Activated effector memory CD4-positive, alpha-beta T cell treated with Interleukin-2 at 50 U/mL for 16 hours (primary cell): Measurements from ENCODE around the gene CYP4F22.
A peak's percentile ranks its signal among the peaks of the same experiment; 100 is the strongest.

Experiments used
- DNase-seq: peaks from one replicate; pipeline ENCODE4 v3.0.0-alpha.2; 2020

Gene CYP4F22

DNA sequence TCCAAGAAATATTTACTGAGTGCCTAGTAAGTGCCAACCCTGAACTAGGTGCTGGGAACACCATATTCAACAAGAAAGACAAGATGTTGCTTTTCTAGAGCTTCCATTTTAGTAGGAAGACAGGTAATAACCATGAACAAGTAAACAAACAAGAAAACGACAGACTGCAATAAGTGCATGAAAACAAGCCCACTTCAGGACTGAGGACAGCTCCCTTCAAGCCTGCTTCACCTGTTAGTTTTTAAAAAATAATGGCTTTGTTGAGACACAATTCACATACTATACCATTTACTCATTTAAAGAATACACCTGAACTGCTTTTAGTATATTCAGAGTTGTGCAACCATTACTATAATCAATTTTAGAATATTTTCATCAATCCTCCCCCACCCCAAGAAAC is 30.4 kb downstream of the CYP4F22 start:
- no peak for DNase-seq

DNA sequence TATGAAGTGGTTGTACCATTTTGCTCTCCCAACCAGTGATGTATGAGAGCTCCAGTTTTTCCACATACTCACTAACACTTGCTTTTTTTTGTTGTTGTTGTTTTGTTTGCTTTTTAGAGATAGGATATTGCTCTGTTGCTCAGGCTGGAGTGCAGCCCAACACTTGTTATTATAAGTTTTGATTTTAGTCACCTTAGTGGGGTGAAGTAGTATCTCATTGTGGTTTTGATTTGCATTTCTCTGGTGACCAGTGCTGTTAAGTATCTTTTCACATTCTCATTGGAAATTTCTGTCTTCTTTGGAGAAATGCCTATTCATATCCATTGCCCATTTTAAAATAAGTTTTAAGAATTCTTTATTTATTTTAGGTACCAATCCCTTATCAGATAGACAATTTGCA is 31.3 kb downstream of the CYP4F22 start:
- no peak for DNase-seq

DNA sequence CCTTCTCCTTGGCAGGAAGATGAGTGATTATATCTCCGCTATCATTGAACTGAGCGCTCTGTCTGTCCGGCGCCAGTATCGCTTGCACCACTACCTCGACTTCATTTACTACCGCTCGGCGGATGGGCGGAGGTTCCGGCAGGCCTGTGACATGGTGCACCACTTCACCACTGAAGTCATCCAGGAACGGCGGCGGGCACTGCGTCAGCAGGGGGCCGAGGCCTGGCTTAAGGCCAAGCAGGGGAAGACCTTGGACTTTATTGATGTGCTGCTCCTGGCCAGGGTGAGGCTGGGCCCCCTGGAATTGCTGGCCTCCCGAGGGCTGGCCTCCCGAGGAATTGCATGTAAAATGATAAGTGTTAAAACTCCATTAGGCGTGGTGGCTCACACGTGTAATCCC is 32.1 kb downstream of the CYP4F22 start:
- DNase-seq: no peak

DNA sequence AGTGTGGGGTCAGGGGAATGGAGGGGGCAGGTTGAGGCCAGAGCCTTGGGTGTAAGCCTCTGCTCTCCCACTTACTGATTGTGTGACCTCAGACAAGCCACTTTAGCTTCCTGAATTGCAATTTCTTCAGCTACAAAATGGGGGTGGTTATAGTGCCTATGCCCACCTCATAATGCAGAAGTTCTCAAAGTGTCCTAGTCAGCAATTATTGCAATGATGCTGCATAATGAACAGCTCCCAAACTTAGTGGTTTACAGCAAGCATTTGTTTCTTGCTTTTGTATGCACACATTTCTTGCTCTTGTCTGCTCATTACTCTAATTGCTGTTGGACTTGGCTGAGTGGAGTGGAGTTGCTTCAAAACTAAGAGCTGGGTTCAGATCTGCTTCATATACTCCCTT is 36.0 kb downstream of the CYP4F22 start:
- no peak for DNase-seq

DNA sequence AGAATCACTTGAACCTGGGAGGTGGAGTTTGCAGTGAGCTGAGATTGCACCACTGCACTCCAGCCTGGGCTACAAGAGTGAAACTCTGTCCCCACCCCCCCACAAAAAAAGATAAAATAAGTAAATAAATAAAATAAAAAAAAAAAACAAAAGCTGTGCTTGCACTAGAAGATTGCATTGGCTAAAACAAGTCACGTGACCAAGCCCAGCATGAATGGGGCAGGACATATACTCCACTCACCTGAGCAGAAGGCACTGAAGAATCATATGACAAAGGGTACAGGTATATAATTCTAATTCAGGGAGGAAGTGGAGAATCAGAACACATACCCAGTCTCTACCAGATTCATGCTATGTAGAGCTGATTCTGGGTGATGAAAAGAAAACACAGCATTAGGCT is 36.6 kb downstream of the CYP4F22 start:
- no peak for DNase-seq

DNA sequence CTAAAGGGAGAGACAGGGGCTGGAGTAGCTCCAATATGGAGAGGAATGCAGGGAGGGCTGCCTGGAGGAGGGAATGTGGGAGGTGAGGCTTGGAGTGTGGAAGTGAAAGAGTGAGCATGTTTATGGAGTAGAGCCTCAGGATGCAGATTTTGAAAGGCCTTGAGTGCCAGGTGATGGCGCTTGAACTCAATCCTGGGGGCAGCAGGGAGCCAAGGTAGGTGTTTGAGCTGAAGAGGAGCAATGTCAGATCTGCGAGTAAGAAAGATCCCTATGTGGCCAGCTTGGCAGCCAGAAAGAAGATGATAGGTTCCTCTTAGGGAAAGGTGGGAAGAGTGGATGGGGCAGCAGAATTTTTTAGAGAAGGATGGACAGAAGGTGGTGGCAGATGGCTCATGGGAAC is 40.3 kb downstream of the CYP4F22 start:
- DNase-seq: no peak

DNA sequence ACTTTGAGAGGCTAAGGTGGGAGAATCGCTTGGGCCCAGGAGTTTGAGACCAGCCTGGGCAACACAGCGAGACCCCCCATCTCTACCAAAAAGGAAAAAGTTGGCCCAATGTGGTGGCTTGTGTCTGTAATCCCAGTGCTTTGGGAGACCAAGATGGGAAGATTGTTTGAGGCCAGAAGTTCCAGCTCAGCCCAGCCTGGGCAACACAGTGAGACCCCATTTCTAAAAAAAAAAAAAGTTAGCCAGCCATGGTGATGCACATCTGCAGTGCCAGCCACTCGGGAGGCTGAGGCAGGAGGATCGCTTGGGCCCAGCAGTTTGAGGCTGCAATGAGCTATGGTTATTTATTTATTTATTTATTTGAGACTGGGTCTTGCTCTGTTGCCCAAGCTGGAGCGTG is 41.3 kb downstream of the CYP4F22 start:
- DNase-seq: no peak

DNA sequence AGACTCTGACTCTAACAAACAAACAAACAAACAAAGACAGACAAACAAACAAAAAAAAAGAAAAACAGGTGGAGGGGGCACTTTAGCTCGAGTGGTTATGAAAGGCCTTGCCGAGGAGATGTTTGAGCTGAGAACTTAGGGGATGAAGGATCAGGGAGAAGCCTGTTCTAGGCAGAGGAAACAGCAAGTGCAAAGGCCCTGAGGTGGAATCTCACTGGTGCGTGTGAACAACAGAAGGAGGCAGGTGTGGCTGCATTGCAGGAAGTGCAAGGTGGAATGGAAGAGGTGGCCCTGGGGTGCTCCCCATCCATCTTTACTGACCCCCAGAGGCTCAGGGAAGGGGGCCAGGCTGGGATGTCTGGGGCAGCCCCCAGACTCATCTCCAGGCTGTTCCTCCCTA is 41.9 kb downstream of the CYP4F22 start:
- no peak for DNase-seq

DNA sequence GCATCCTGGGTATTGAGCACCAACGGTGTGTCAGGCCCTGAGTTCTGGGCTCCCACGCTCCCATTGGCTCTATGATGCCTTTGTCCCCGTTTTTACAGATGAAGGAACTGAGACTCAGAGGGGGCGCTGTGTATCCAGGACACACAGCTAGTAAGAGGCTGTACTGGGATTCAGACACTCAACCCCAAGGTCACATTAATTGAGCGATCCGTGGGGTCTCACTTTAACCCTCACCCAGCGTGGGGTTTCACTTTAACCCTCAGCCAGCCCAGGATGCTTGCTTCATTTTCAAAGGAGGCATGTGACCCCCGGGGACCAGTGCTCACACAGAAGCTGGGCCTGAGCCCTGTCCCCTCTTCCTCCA is 42.6 kb downstream of the CYP4F22 start:
- DNase-seq: no peak

DNA sequence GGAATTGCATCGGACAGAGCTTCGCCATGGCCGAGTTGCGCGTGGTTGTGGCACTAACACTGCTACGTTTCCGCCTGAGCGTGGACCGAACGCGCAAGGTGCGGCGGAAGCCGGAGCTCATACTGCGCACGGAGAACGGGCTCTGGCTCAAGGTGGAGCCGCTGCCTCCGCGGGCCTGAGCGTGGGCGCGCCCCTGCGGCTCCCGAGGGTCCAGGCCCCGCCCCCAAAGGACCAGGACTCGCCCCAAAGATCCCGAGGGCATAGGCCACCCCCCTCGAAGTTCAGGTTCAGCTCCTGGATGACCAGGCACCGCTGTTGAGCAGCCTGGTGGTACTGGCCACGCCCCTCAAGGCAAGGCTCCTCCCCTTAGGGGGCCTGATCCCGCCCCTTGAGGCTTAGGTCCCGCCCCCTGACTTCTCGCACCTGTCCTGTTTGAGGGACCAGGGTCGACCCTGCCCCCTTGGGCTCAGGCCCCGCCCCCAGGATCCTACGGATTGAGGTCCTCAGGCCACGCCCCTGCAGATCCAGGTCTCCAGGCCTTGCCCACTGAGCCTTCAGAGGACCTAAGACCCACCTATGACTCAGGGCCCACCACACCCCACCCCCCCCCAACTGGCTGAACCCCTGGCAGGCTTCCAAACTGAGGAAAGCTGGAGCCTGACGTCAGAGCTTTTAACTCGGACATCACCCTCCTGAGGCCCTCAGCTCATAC is 43.1 kb downstream of the CYP4F22 start:
- DNase-seq: peak; percentile 61

DNA sequence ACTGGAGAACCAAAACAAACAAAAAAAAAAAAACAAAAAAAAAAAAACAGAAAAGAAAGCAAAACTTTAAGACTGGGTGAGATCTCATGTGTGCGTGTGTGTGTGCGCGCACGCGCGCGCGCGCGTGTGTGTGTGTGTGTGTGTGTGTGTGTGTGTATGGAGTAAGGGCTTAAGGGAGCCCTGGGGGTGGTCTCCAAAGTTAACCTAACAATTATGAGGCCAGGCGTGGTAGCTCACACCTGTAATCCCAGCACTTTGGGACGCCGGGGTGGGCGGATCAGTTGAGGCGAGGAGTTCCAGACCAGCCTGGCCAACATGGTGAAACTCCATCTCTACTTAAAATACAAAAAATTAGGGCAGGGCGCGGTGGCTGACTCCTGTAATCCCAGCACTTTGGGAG is 46.7 kb downstream of the CYP4F22 start:
- DNase-seq: no peak

DNA sequence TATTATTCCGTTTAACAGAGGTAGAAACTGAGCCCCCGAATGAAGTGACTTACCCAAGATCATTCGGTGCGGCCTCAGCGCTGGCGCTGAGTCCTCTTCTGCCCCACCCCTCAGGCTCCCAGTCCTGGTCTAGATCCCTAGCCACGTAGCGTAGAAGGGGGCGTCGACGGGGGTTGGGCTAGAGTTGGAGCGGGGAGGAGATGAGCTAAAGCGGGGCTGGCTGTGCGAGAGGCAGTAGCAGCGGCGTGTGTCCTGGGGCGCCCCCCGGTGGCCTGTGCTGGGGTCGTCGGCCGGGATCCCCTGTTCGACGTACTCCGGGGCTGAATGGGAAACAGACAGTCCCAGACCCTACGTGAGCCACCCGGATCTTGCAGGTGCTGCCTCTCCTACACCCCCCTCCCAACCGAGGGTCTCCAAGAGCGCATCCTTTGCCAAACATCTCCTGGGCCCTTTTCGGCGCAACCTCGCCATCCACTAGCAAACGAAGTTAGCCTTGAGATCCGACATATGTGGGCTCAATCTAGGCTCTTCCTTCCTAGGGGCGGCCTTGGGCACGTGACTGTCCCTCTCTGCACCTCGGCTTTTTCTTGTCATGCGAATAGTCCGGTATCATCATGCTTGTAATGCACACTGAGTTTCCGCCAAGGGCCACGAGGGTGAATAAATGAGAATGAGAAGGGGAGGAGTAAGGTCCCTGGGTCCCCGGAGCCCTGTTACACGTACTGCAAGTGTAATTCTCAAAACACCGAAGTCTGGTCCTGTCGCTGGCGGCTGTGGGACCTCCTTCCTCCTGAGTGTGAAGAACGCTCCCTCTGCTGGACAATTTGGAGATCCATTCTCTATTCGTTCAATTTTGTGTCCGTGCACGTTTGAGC is 47.7 kb downstream of the CYP4F22 start:
- peak; percentile 93 for DNase-seq

DNA sequence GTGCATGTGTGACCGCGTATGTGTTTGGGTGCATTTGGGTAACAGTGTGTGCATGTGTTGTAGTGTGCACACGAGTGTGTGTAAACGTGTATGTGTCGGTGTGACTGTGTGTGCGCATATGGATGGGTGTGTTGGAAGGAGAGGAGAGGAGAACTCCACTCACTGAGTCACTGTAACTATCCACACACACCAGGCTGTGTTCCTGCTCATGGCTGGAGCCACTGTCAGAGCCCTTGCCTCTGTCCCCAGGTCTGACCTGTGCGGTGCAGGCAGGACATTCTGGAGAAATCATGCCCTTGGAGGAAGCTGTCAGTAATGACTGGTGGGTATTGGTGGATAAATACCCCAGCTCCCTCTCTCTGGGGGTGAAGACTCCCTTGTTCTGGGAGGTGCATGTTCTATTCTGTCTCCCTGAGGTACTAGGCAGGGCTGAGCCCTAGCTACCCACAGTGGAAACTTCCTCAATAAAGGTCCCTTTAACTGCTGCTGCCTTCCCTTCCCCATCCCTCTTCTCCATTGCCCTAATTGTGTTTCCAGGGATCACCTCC is 48.4 kb downstream of the CYP4F22 start:
- no peak for DNase-seq

DNA sequence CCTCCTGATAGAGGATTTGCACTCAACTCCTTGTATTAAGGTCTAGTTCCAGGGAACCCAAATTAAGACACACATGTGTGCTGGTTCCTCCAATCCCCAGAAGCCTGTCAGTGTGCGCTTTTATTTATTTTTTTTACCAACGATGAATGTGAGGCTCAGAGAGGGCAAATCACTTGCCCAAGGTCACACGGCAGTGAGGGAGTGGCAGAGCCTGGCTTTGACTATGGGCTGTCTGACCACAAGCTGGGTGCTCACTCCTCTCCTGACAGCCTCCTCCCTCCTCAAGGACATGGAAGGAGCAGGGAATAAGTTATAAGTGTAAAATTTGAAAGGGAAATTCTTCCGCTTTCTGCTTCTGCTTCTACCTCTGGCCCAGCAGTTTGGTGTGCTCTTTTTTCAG is 48.9 kb downstream of the CYP4F22 start:
- no peak for DNase-seq

DNA sequence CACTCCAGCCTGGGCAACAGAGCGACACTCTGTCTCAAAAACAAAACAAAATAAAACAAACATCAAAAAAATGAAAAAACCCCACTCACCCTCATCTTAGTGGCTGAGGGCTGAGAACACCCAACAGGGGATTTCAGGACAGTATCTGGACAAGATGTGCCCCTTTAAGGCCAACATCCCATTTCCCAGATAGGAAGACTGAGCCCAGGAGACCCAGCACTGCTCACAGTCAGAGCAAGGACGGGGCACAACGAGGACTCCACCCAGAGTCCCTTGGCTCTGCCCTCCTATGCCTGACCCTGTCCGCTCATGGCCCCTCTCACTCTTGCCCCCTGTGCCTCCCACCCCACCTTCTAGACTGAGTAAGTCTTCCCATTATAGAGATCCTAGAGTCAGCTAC is 53.8 kb downstream of the CYP4F22 start:
- DNase-seq: no peak

DNA sequence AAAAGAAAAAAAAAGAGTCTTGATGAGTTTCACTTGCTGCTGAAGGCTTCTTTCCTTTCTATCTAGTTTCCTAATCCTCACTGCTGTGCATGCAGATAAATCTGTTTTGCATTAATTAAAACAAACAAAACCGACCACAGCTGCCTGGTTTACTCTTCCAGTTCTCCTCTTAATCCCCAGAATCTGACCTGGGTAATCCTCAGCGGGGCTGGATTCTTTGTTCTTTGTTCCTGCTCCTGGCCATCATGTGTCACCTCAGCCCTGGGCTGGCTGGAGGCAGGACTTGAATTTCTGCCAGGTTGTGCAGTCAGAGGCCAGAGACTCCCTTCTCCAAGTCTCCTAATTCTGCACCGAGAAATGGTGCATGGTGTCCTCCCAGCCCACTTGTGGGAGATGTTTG is 54.5 kb downstream of the CYP4F22 start:
- no peak for DNase-seq

DNA sequence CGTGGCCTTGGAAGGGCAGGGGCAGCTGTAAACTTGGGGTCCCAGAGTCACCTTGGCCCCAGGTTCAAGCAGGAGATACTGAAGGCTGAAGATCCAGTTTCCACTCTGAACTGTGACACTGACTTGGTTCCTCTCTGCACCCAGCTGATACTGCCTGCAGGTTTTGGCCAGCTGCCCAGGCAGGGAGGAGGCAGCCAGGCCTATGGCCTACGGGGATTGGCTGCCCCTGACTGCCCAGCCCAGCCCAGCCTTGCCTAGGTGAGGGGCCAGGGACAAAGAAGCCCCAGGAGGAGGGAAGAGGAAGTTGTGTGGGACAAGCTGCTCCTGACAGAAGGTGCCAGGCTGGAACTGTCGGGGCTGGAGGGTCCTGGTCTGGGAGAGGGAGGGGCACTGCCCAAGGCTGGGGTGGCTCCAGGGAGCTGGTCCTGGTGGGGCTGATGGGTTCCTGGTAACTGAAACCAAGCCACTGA is 55.0 kb downstream of the CYP4F22 start:
- no peak for DNase-seq

DNA sequence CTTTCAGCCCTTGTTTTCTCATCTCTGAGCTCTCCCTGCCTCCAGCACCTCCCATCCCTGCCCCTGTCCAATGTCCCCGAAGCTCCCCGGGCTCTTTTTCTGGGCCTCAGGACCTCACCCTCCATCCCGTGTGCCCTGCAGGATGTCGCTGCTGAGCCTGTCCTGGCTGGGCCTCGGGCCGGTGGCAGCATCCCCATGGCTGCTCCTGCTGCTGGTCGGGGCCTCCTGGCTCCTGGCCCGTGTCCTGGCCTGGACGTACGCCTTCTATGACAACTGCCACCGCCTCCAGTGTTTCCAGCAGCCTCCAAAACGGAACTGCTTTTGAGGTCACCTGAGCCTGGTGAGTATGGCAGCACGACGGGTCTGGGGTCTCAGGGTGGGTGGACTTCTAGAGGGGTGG is 55.6 kb downstream of the CYP4F22 start:
- no peak for DNase-seq

DNA sequence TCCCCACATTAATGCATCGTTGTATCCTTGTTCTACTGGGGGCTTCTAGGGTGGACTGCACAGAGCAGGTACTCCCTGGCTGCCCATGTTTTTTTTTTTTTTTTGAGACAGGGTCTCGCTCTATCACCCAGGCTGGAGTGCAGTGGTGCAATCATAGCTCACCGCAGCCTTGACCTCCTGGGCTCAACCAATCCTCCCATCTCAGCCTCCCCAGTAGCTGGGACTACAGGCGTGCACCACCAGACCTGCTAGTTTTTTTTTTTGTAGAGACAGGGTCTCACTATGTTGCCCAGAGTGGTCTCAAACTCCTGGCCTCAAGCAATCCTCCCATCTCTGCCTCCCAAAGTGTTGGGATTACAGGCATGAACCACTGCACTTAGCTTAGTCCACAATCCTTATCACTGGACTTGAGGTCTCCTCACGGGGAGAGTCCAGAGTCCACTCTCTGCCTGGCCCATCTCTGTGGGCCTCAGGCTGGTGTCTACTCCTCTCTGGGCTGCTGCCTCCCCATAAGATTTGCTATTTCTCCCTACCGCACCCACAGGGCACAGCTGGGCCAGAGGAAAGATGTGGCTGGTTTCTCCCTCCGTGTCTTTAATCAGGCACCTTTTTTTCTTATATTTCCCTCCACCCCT is 56.3 kb downstream of the CYP4F22 start:
- no peak for DNase-seq

DNA sequence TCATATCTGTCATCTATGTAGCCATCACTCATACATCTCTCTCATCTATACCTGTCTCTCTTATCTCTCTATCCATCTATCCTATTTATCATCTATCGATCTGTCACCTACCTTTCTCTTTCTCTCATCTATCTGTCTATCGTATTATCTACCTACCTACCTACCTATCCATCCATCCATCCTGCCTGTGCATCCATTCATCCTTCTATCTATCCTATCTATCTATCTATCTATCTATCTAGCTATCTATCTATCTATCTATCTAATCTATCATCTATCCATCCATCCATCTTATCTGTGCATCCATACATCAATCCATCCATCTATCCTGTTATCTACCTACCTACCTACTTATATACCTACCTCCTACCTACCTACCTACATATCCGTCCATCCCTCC is 62.1 kb downstream of the CYP4F22 start:
- DNase-seq: no peak

DNA sequence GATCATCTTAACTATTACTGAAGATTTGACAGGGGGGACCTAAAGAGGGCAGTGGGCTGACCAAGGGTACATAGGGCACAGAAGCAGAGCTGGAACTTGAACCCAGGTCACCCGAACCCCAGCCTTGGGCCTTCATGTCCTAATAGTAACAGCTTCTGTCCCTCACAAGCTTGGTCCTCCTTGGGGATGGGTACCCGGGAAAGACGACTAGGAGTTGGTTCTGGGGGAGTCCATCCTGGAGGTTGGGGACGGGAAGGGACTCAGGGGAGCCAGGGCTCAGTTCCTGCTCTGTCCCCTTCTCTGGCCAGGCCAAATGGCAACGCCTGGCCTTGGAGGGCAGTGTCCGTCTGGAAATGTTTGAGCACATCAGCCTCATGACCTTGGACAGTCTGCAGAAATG is 67.1 kb downstream of the CYP4F22 start:
- no peak for DNase-seq

DNA sequence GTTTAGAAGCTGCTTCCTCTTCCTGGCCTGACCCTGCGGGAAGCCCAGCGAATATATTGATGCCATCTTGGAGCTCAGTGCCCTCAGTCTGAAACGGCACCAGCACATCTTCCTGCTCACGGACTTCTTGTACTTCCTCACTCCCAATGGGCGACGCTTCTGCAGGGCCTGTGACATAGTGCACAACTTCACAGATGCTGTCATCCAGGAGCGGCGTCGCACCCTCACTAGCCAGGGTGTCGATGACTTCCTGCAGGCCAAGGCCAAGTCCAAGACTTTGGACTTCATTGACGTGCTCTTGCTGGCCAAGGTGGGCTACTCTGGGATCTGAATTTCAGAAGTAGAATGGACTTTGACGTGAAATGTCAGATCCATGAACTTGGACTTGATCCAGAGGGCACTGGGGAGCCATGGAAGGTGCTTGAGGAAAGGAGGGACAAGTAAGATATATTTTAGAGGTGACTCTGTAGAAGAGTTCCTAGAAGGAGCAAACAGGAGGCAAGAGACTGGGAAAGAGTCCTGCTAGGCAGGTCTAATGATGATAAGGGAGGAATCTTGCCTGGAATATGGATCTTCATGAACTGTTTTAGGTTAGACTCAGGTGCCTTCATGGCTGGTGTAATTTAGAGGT is 68.3 kb downstream of the CYP4F22 start:
- no peak for DNase-seq

DNA sequence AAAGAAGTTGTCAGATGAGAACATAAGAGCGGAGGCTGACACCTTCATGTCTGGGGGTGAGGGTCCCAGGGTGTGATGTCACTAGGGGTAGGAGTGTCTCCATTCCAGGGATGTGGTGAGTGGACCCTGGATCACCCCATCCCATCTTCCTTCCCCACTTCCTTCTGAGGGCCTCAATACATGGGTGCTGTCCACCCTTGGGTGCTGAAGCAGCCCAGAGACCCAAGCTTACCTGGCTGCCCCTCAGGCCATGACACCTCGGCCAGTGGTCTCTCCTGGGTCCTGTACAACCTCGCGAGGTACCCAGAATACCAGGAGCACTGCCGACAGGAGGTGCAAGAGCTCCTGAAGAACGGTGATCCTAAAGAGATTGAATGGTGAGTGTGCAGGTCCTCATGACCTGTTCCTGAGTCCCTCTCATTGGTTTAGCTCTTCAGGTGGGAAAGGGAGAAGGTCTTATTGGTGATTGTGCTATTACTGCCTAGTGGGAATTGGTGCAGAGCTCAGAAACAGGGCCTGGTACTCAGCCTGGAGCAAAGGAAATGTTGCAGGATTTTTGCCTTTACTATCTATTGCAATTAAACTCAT is 69.0 kb downstream of the CYP4F22 start:
- no peak for DNase-seq
